Measurements from ENCODE around the gene TOMM34. TPM values are rescaled to one million over a fixed set of nuclear protein-coding genes. Genes with fewer than 3 reads are reported as not detected.

Gene TOMM34
- 30.6 TPM for total RNA-seq (2021; ENCODE audit: unreplicated experiment)
- 26.7 TPM for polyA plus RNA-seq (2012; ENCODE audit: insufficient read length)
- percentile 78 among the genes with signal in this experiment for Bru-seq, nascent RNA
- BruChase-seq, experiment 1, labeled RNA remaining after a 2-hour chase, result percentile 72 among the genes with signal in this experiment
- BruChase-seq, experiment 2, labeled RNA remaining after a 6-hour chase, result percentile 78 among the genes with signal in this experiment
- long read RNA-seq, transcript TOMM34-201 (7 exons, 2,062 nt), result major isoform, 51 of 94 reads
- long read RNA-seq, partial matches to known transcripts, result 2 of 94 reads
- long read RNA-seq, other reads (novel, unspliced or antisense), result 41 of 94 reads

- intact Hi-C loops (cut with micrococcal nuclease; ENCODE audit: unreplicated experiment), result no loop called here
- BruUV-seq (replicated peaks), result no TSS peak
Observed at GRCh38 chr20:44960103-44960852, at the start of gene TOMM34. Gene TOMM34 (minus strand): TSS chr20:44960397. CDS start chr20:44960333, 64 bp downstream.

GRCh38 chr20:45008521-45009049 lies 48.4 kb upstream of the TOMM34 start:
- ATAC-seq (no peak), DNase-seq (ENCODE audit: low read depth, low spot score) (no peak)
- H3K9me3 ChIP-seq (ENCODE audit: control insufficient read depth, insufficient read depth, low read depth, low read length), result no peaks in the 10 kb centered on the region
- no peak overlapping the region for H3K4me3 ChIP-seq (ENCODE audit: low read depth in 2 of 2, low read length in 2 of 2)
- intact Hi-C loops (cut with micrococcal nuclease; ENCODE audit: unreplicated experiment) (no loop called here), in situ Hi-C loops (cut with HindIII; ENCODE audit: low pct_unique_long_range_greater_than_20kb, low sequenced_read_pairs) (no loop called here)
- no TSS peak for BruUV-seq (replicated peaks)
- H3K4me1 ChIP-seq (ENCODE audit: control insufficient read depth, insufficient read depth, low read length), result no peaks in the 10 kb centered on the region
- POLR2A ChIA-PET, result no interaction called here
- CTCF ChIA-PET, result no interaction called here
- H3K36me3 ChIP-seq (ENCODE audit: control insufficient read depth, insufficient read depth, low read length), result peaks cover 4% of the 10 kb centered on the region; the same call in 1 of the 2 replicates
- no peak overlapping the region for H3K27ac ChIP-seq (ENCODE audit: low read length)
- TF ChIP-seq REST (IDR thresholded peaks at IDR 0.05; ENCODE audit: insufficient read depth in 1 of 2, low read depth in 2 of 2, low read length in 1 of 2) (no peak), POLR2AphosphoS5 (IDR thresholded peaks at IDR 0.05; ENCODE audit: low read depth, low read length) (no peak), TCF7L2 (IDR thresholded peaks at IDR 0.05; ENCODE audit: low read depth, low read length) (no peak), CTCF (IDR thresholded peaks at IDR 0.05) (no peak), SIN3A (IDR thresholded peaks at IDR 0.05; ENCODE audit: borderline replicate concordance, insufficient read depth, low read depth, low read length) (no peak)
- H3K27me3 ChIP-seq (ENCODE audit: control insufficient read depth, insufficient read depth, low read length), result no peaks in the 10 kb centered on the region

More at GRCh38 chr20:44960103-44960852, at the start of gene TOMM34:
- no peaks in the 10 kb centered on the region for H3K27me3 ChIP-seq (ENCODE audit: control insufficient read depth, insufficient read depth, low read length)
- peaks cover 5% of the 10 kb centered on the region for H3K36me3 ChIP-seq (ENCODE audit: control insufficient read depth, insufficient read depth, low read length)
- POLR2A ChIA-PET, result interaction anchor here (0.6 to 0.8 kb wide), 3 partner anchors 8 to 1338 kb away, joined by 3 to 4 read pairs (median 3); no protein-coding TSS in a partner anchor
- peak; percentile 70 for DNase-seq (ENCODE audit: low read depth, low spot score)
- peak; percentile 99 for ATAC-seq
- peak within 1 kb of the TSS; percentile 77 to 91 for H3K4me3 ChIP-seq (ENCODE audit: low read depth in 2 of 2, low read length in 2 of 2)
- peaks cover 10% of the 10 kb centered on the region for H3K4me1 ChIP-seq (ENCODE audit: control insufficient read depth, insufficient read depth, low read length)
- in situ Hi-C loops (cut with HindIII; ENCODE audit: low pct_unique_long_range_greater_than_20kb, low sequenced_read_pairs), result no loop called here
- CTCF ChIA-PET, result interaction anchor here (0.7 kb wide), 1 partner anchor 255 kb away, joined by 3 read pairs; no protein-coding TSS in a partner anchor
- H3K27ac ChIP-seq (ENCODE audit: low read length), result peak within 1 kb of the TSS; percentile 94
- no peaks in the 10 kb centered on the region for H3K9me3 ChIP-seq (ENCODE audit: control insufficient read depth, insufficient read depth, low read depth, low read length)
- peak; percentile 76 for TF ChIP-seq POLR2AphosphoS5 (IDR thresholded peaks at IDR 0.05; ENCODE audit: low read depth, low read length)
- no peak; the same call in 1 of the 2 replicates for TF ChIP-seq TCF7L2 (IDR thresholded peaks at IDR 0.05; ENCODE audit: low read depth, low read length)
- TF ChIP-seq SIN3A (IDR thresholded peaks at IDR 0.05; ENCODE audit: borderline replicate concordance, insufficient read depth, low read depth, low read length), result peak; percentile 28; the same call in 1 of the 2 replicates
- TF ChIP-seq CTCF (IDR thresholded peaks at IDR 0.05), result no peak

Data from Panc1 (cell line).